CD4-positive, alpha-beta T cell treated with Interferon gamma for 1 hour (primary cell): ENCODE results near the gene SETD3.

Experiments used
- DNase-seq: peaks from one replicate; pipeline ENCODE4 v3.0.0-alpha.2; 2020

Gene SETD3

DNA sequence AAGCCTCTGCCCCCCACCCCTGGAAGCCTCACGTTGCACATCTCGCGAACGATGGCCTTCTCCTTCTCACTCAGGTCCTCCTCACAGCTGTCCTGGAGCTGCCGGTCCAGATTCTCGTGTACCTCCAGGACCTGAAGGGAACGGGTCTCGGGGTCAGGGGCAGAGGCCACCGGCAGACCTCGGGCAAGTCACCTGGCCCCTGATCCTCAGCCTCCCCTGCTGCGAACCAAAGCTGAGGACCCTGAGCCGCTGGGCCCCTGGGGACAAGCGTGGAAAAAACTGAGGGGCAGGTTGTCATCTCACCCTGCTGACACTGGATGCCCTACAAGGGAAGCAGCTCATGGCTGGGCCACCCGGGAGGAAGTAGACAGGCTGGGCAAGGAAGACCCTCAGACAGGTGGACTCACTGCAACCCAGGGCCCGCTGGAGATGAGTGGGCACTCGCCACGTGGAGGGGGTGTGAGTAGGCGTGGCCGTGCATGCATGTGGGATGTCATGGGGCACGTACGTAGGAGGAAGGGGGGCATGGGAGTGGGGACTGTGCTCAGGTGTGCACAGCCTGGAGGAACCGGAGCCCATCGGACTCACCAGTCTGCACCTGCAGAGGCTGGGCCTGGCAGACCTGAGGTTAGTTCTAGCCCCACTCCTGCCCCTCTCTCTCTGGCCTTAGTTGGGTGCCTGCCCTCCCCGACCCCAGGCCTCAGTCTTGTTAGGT is 35.7 kb upstream of the SETD3 start:
- no peak for DNase-seq

DNA sequence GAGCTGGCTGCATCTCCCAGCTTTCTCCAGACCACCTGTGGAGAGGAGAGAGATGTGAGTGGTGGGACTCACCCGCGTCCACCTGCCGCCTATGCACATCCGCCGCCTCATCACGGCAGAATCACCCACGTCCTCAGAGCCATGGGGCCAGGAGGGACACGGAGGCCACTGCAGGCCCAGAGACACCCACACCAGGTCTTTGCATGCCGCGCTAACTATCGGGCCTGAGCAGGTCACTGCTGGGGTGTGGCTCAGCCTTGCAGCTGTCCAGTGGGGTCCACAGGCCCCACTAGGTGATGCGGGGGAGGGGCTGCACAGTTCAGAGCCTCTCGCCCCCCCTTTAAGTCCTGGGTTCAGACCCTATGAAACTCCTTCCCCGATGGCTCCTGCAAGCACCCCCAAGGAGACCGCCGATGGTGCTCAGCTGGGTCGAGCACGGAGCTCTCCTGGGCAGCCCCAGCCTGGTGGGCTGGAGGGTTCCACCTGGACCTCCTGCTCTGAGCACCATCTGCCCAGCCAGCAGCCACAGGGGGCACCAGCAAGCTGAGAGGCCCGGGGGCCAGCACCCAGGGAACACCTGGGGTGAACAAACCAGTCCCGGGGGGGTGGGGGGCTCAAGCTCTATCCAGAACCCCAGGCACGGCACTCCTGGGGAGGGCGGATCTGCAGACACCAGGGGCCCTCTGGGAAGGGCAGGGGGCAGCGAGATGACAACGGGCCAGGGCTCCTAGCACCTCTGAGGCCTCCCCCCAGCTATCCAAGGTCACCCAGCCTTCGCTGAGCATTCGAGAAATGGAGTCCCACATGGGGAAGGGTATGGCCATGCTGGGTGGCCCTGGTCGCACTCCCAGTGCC is 34.9 kb upstream of the SETD3 start:
- DNase-seq: no peak

DNA sequence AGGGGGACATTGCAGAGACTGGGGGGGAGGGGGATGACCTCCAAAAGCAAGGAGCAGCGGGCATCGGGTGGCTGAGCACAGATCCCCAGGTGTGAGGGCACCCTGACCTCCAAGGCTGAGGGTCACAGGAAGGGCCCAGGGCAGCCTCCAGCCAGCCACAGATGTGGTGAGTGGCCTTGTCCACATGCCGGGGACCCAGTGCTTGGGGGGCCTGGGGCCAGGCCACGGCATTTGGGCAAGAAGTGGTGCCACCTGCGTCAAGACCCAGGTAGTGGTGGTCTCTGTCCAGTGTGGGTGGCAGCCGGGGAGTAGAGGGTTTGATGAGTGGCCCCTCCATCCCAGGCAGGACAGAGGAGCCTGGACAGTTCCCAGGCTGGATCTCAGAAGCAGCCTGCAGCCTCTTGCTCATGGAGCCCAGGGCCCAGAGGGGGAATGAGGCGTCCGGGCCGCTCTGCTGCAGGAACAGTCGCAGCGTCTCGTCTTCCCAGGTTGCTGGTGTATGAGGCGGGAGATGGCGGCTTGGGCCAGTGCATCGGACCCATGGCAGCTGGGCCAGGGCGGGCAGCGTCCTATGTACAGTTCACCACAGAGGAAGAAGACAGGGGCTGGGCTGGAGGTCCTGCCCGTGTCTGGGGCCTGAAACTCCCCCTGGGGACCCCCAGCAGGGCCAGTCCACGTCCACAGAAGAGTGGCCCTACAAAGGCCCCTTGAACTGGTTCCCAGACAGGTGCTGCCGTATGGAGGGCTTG is 34.1 kb upstream of the SETD3 start:
- no peak for DNase-seq

DNA sequence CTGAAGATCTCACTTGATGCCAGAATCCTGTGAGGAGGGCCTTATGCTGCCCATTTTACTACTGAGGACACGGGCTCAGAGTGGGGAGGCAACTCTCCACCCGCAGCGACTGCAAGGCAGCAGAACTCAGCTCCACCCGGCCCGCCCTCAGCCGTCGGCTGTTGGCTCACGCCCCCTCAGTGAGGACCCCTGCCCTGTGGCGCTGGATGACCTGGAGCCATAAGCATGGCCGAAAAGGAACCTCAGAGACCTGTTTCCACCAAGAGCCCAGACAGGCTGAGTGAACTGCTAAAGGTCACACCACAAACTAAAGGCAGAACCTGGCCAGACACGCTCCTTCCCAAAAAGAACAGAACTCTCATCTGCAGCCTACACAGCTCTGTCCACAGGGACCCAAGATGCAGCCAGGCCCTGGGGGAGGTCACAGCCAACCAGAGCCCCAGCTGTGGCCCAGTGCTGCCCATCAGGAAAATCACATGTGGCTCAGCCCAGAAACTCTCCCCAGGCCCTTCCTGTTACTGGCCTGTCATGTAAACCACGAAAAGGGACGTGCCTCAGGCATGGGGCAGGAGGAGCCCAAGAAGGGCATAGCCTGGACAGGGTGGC is 33.4 kb upstream of the SETD3 start:
- DNase-seq: no peak

DNA sequence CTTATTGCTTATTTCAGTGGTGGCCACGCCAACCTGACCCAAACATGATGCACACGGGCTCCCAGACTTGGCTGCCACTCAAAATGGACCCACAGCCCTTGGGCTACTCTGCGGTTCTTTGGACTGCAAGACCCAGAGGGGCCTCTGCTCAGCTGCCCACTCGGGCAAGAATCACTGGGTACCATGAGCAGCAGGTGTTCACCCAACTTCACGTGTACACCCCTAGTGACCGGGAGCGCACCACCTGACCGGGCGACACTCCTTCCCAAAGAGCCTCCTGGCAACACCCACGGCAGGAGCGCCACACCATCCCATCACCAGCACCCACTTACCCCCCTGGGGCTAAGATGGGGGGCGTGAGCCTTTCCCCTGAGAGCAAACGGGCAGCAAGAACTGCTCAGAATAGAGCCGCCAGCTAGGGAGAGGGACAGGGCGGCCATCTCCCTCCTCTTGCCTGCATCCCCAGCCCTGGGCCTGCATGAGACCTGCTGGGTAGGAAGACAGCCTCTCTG is 32.6 kb upstream of the SETD3 start:
- no peak for DNase-seq

DNA sequence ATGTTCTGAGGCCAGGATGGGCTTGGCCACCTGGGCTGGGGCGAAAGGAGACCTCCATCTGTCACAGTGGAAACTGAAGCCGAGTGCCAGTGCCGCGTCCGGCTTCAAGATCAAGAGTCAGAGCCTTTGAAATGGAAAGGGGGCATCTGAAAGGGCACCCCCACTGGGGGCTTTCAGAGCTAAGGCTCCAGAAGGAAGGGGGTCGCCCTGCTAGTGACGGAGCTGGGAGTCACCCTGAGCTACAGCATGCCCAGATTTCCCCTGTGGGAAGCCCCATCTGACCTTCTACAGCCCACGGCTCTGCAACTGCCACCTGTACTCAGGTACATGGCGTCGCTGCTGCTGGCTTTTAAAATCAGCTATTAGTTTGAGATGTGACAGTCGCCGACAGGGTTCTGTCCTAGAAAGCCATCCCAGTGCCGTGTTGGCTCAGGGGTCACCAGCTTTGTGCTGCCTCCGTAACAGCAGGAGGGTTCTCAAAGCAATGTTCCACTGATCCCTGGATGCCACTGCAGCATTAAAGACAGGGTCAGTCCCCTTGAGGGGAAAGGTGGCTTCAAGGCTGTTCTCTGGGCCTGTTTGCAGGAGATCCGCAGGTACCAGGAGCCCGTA is 32.0 kb upstream of the SETD3 start:
- no peak for DNase-seq

DNA sequence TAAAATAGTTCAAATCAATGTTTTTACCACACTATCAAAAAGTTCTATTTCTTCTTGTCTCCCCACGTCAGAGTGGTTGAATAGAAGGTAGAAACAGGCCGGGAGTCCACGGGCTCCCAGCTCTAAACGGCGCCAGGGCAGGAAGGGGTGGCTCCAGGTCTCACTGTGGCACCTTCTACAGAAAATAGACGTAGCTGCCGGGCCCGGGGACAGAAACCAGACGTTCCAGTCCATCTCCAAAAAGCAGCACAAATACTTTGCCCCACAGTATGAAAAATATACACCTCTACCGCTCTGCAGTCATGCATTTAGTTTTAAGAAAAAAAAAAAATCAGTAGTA is 31.4 kb upstream of the SETD3 start:
- no peak for DNase-seq

DNA sequence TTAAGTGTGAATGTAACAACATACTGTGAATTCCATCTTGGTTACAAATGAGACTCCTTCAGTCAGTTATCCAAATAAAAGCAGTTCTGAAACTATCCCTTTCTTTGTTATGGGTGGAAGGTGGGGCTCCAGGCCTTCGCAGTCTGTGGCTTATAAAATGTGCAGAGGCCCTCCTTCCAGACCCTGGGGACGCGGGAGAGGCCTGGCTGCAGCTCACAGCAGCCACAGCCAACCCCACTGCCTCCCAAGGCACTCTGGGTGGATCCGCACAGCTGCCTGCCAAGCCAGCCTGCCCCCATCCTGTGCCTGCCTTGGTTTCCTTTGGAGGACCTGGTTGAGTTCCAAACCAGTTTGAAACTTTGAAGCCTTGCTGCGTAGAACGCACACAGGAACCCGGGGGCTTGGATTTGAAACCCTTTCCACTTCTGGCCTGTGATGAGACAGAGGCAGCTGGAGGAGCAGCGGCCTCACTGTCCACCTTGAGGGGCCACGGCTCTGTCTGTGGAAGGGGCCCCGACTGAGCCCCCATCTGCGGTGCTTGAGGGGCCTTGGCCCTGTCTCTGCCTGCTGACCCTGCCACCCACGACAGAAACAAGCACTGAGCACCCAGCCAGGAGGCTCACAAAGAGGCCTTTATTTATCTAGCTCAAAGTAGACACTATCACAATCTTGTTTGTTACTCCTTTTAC is 30.9 kb upstream of the SETD3 start:
- no peak for DNase-seq

DNA sequence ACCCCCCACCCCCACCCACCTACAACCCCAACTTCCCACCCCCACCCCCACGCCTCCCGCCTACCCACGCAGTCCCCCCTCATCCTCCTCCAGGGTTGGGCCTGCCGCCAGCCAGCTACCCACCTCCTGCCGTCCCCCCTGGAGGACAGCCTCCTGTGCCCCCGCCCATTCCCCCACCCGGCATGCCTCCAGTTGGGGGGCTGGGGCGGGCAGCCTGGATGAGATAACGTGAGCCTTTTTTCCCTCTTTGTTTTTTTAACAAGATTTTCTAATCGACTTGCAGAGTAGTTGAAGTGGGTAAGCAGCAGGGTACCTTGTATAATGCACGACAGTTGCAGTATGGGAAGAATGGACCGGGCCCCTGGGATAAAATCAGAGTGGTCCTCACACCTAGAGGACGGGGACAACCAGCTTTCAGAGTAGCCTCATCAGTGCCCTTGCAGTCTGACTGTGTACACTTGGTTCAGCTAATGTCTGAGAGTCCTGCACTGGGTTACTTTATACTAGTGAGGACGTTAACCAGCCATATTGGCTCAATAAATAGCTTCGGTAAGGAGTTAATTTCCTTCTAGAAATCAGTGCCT is 30.0 kb upstream of the SETD3 start:
- no peak for DNase-seq

DNA sequence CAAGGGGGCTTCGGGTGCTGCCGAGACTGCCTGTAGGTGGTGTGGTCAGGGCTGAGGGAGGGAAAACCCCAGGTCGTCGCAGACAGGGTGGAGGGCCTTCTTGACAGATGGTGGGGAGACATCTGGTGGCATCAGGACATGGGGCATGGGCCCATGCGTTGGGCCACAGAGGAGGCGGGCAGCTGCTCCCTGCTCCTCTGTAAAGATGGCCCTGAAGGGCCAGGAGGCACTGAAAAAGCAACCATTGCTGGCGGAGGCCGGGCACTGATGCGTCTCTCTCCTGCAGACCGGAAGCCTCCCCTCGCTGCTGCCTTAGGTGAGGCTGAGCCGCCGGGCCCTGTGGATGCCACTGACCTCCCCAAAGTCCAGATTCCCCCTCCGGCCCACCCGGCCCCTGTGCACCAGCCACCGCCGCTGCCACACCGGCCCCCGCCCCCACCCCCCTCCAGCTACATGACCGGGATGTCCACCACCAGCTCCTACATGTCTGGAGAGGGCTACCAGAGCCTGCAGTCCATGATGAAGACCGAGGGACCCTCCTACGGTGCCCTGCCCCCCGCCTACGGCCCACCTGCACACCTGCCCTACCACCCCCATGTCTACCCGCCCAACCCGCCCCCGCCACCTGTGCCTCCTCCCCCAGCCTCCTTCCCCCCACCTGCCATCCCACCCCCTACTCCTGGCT is 29.4 kb upstream of the SETD3 start:
- DNase-seq: no peak

DNA sequence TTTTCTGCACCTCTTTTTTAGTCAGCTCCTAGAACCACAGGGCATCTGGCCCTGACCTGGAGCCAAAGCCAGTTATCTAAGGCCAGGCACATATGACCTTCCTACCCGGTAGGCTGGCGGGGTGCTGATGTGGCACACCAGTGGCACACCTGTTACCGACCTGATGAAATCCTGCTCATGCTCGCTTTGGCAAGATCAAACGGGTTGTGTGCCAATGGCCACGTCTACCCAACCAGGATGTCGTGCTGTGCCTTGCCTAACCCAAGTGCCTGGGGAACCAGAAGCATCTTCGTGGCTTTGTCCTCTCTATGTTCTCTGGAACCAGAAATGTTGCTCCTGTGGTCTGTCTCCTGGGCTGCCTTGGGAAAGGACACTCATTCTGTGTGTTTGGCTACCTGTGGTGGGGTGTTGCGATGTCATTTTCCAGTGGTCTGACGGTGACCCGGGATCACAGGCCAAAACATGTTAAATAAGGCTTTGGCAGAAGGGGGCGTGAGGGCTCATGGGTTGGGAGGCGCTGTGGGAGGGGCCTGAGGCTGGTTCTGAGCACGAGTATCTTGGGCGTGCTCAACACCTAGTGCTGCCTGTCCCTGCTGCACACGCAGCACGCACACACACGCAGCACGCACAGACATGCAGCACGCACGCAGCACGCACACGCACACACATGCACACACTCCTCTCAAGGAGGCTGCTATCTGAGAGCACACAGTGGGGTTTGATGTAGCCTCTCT is 28.4 kb upstream of the SETD3 start:
- no peak for DNase-seq

DNA sequence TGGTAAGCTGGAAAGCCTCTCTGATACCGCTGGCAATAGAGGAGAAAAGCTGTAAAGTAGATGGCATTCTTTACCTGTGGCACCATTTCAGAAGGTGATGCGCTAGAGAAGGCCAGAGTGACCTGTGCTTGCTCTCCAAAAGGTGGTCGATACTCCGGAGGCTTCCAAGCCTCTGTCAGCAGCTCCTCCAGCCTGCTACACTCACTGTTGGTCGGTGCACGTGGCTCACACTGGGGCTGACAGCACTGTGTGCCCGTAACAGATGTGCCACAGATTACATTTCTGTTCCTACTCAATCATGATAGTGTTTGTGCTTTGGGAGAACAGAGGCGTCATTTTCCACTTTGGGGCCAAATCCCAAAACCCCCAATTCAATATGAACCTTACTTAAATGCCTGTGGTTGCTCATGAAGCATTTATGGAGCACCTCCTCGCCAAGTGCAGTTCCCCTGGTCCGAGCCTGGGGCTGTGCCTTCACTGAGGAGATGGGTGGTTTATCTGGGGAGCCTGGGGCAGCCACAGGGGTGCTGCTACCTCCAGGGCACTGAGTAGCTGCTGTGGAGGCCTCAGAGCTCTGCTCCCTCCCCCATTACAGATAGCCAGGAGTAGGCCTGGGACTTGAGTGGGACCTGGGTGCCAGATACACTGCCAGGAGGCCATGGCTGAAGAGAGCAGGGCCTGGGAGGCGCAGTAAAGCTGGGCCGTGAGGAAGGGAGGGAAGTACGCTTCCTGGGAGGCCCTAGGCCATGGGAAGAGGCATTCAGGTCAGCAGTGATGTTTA is 27.4 kb upstream of the SETD3 start:
- DNase-seq: no peak

DNA sequence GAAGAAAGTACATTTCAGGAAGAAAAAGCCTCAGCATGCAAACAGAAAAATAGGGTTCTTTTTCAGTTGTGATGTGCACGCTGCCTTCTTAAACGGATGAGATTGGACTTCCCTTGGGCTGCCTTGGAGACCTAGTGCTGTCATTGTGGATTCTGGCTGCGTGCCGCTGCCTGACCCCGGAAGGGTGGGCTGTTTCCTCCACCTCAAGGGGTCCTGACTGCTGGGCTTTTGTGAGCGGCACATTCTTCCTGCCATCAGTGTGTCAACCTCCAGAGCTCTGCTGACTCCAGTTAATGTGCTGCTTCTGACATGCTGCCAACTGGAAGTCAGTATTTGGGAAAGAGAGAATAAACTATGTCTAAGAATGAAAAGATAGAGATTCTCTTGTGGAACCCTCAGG is 25.6 kb upstream of the SETD3 start:
- DNase-seq: no peak

DNA sequence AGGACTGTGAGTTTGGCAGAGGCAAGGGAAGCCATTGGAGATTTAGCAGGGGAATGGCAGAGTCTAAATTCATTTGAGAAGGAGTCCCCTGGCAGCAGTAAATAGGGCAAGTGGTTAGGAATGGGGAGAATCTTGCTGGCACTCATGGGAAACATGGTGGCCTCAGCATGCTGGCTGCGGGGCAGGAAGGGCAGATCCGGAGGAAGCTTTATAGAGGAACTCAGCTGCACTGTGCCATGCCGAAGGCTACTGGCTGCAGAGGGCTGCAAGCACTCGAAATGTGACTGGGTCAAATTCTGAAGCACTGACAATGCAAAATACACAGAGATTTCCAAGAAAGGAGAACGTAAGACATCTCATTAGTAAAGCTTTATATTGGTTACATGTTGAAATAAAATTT is 24.4 kb upstream of the SETD3 start:
- no peak for DNase-seq

DNA sequence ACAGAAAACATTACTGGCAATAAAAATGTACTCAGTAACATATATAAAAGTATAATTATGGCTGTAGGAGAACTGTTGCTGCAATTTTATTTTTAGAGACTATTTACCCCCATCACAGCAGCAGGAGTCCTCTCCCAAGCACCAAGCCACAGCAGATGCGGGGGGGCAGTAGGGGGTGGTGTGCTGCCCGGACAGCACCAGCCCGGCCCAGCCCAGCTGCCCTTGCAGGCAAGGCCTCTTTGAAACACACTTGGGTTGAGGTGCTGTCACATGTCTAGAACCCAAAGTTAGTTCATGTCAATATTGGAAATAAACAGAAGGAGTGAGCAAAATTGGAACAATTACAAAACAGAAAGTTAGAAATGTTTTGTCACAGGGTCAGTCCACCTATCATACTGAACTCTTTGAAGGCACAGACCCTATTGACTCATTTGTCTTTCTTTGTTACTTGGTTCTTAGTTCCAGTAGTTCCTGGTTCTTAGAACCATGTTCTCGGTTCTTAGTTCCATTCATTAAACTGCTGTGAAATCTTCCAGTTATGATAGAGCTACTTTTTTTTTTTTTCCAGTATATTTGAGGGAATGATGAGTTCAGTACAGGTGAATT is 23.3 kb upstream of the SETD3 start:
- no peak for DNase-seq

DNA sequence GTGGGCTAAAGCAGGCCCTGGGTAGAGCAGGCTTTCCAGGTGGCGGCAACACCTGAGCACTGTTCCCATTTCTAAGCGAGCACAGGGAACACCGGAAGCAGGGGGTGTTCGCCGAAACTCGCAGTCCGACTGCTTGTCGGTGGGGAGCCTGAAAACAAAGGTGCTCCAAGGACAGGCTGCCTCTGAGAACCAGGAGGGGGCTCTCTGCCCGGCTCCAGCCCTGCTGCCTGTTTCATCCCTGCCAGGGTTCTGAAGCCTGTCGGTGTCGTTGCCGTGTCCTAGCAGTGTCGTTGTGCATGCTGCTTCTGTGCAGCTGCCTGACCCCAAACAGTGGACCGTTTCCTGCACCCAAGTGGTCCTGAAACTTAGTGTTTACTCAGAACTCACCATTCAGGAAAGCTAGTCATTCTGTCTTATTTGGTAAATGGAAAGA is 22.3 kb upstream of the SETD3 start:
- DNase-seq: no peak

DNA sequence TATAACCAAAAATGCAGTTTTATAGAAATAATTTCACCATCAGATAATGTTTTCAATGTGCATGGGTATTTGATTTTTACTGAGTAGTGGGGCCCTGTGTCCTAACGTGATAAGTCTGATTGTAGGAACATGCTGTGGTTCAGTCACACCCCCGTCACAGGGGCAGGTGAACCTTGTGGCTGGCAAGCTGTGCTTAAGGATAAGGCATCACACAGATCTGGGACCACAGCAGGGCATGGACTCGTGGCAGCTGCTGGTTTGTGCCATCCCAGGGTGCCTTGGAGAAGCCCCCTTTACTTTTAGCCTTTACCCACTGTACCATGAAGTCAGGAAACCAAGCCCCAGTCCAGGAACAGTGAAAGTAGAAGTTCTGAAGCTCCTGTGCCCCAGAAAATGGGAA is 17.2 kb upstream of the SETD3 start:
- DNase-seq: no peak

DNA sequence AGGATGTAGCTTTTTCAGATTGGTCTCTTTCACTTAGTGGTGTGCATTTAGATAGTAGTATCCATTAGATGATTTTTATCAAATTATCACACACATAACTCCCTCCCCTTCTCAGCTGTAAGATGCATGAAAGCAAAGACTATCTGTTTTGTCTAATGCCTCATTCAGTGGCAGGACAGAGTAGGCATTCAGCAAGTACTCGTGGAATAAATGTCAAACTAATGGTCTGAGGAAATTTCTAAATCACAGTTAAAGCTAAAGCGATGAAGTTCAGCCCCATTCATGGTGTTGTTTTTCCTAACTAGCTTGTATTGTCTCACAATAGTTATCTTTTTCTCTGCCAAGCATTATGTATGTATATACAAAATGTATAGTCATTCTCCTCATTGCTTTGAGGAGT is 16.7 kb upstream of the SETD3 start:
- no peak for DNase-seq

DNA sequence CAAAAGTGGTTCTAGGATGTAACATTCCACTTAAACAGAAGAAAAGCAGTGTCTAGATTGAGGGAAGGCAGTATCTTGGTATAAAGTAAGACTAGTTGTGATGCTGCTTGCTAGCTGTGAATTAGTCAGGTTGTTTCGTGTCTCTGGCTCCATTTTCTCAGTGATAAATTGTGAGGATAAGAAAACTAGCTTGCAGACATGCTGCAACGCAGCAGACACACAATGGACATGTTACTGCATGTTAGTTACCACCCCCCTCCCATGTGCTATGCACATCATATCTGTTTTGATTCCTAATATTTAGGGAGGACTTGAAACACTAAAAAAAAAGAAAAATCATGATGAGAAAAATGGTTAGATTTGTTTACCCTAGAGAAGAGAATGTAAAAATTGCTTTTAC is 3.4 kb upstream of the SETD3 start:
- no peak for DNase-seq
